ENCODE measurements around the gene AFTPH. TPM values are rescaled to one million over a fixed set of nuclear protein-coding genes. Genes with fewer than 3 reads are reported as not detected.

The AFTPH gene
- total and polyA plus RNA-seq, 3 donors from 2014 or later = 38.7 to 56.1 (median 43.9) TPM

- no peaks in the 10 kb centered on the region for H3K36me3 ChIP-seq (ENCODE audit: low read depth, missing control alignments)
- H3K4me3 ChIP-seq = no peak overlapping the region
- WGBS, 2 donors = 47% methylated on average over 6 of the region's 6 CpGs
- no peaks in the 10 kb centered on the region for H3K27me3 ChIP-seq
- intact Hi-C loops (cut with DNase I; ENCODE audit: low total_unique reads) = no loop called here
- no peaks in the 10 kb centered on the region for H3K9me3 ChIP-seq
- TF ChIP-seq CTCF (IDR thresholded peaks at IDR 0.05) = no peak
- no peak for TF ChIP-seq POLR2A (IDR thresholded peaks at IDR 0.05)
- H3K27ac ChIP-seq = no peak overlapping the region
- DNase-seq = no peak
- no peaks in the 10 kb centered on the region for H3K4me1 ChIP-seq
Measured at GRCh38 chr2:64605026-64605471, 80.9 kb downstream of the AFTPH start.

GRCh38 chr2:64605991-64606478 is 81.9 kb downstream of the AFTPH start:
- no peaks in the 10 kb centered on the region for H3K9me3 ChIP-seq
- no peak for DNase-seq
- H3K4me1 ChIP-seq = no peaks in the 10 kb centered on the region
- no peak overlapping the region for H3K4me3 ChIP-seq
- H3K27ac ChIP-seq = no peak overlapping the region
- H3K27me3 ChIP-seq = no peaks in the 10 kb centered on the region
- WGBS, 2 donors = 72 to 78% methylated on average over 5 of the region's 5 CpGs
- TF ChIP-seq CTCF (IDR thresholded peaks at IDR 0.05) (no peak), POLR2A (IDR thresholded peaks at IDR 0.05) (no peak)
- intact Hi-C loops (cut with DNase I; ENCODE audit: low total_unique reads) = no loop called here
- no peaks in the 10 kb centered on the region for H3K36me3 ChIP-seq (ENCODE audit: low read depth, missing control alignments)

- Histone ChIP-seq H3K4me3 (peak overlapping the region in 1 of 2 donors; percentile 18), H3K36me3 (ENCODE audit: low read depth, missing control alignments) (no peaks in the 10 kb centered on the region), H3K27me3 (no peaks in the 10 kb centered on the region), H3K4me1 (no peaks in the 10 kb centered on the region), H3K27ac (no peak overlapping the region), H3K9me3 (no peaks in the 10 kb centered on the region)
- intact Hi-C loops (cut with DNase I; ENCODE audit: low total_unique reads) = no loop called here
- no peak for TF ChIP-seq CTCF (IDR thresholded peaks at IDR 0.05)
- DNase-seq = peak; percentile 93
- 57 to 60% methylated on average over 16 to 21 of the region's 21 CpGs for WGBS, 2 donors
Measured at GRCh38 chr2:64606479-64607363, 82.6 kb downstream of the AFTPH start.

GRCh38 chr2:64607381-64608304 is 83.5 kb downstream of the AFTPH start:
- H3K36me3 ChIP-seq (ENCODE audit: low read depth, missing control alignments) = no peaks in the 10 kb centered on the region
- H3K4me3 ChIP-seq = no peak overlapping the region
- TF ChIP-seq CTCF (IDR thresholded peaks at IDR 0.05) (no peak), POLR2A (IDR thresholded peaks at IDR 0.05) (no peak)
- no peak overlapping the region for H3K27ac ChIP-seq
- intact Hi-C loops (cut with DNase I; ENCODE audit: low total_unique reads) = no loop called here
- no peak for DNase-seq
- WGBS, 2 donors = 50 to 66% methylated on average over 18 of the region's 18 CpGs
- H3K4me1 ChIP-seq = no peaks in the 10 kb centered on the region
- H3K27me3 ChIP-seq = no peaks in the 10 kb centered on the region
- no peaks in the 10 kb centered on the region for H3K9me3 ChIP-seq

Data from testis (tissue), 3 donors.